Measurements from ENCODE around the gene SCNN1A. TPM values are rescaled to one million over a fixed set of nuclear protein-coding genes. Genes with fewer than 3 reads are reported as not detected.
A peak's percentile ranks its signal among the peaks of the same experiment; 100 is the strongest.

The SCNN1A gene
- total and polyA plus RNA-seq, 2 donors from 2014 or later = 225 to 452 TPM

DNA sequence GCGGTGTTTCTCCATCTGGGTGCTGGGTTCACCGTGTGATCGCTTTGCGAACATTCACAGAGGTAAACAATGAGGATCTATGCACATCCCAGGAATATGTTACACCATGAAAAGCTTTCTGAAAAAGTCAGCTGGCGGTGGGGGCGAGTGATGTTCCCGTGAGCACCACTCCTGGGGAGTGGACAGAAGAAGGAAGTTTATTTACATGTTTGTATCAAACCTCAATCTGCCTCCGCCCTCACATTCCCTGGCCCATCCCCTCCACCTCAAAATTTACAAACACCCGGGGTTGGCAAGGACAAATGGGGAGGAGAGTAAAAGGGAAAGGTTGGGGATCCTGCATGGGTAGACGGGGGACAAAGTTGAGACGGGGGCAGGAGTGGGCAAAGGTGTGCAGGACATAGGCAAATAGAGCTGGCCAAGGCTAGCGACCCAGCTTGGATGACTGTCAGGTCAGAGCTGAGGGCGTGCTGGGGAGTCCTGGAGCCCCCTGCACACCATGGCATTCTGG lies 40.4 kb downstream of the SCNN1A start:
- peak overlapping the region in 2 of 3 donors; percentile 38 to 99 for H3K9ac ChIP-seq (ENCODE audit: low read length in 3 of 3)
- FAIRE-seq (no peak), DNase-seq (no peak)
- TF ChIP-seq, protein P1, sequence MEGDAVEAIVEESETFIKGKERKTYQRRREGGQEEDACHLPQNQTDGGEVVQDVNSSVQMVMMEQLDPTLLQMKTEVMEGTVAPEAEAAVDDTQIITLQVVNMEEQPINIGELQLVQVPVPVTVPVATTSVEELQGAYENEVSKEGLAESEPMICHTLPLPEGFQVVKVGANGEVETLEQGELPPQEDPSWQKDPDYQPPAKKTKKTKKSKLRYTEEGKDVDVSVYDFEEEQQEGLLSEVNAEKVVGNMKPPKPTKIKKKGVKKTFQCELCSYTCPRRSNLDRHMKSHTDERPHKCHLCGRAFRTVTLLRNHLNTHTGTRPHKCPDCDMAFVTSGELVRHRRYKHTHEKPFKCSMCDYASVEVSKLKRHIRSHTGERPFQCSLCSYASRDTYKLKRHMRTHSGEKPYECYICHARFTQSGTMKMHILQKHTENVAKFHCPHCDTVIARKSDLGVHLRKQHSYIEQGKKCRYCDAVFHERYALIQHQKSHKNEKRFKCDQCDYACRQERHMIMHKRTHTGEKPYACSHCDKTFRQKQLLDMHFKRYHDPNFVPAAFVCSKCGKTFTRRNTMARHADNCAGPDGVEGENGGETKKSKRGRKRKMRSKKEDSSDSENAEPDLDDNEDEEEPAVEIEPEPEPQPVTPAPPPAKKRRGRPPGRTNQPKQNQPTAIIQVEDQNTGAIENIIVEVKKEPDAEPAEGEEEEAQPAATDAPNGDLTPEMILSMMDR (IDR thresholded peaks at IDR 0.05; ENCODE audit: borderline replicate concordance, extremely low read depth, insufficient read depth) = no peak
- H3K27me3 ChIP-seq (ENCODE audit: control insufficient read depth, insufficient read depth, low read length) = no peaks in the 10 kb centered on the region
- peaks cover 2 to 62% (median 50%) of the 10 kb centered on the region in 3 donors for H3K4me1 ChIP-seq (ENCODE audit: control insufficient read depth in 2 of 3, insufficient read depth in 2 of 3, low read depth in 1 of 3, low read length in 3 of 3)
- peaks cover 12 to 43% (median 38%) of the 10 kb centered on the region in 3 donors for H3K36me3 ChIP-seq (ENCODE audit: control insufficient read depth in 2 of 3, insufficient read depth in 3 of 3, low read length in 3 of 3)
- intact Hi-C loops (cut with DNase I) = loop anchor here (10.0 kb wide), 1 partner anchor 120 kb away; the partner anchor contains the start of gene TAPBPL
- no peaks in the 10 kb centered on the region for H3K9me3 ChIP-seq (ENCODE audit: control insufficient read depth in 2 of 3, insufficient read depth in 1 of 3, low read length in 3 of 3)
- peak overlapping the region; percentile 97 for H3K27ac ChIP-seq (ENCODE audit: low read depth in 2 of 2, low read length in 2 of 2)
- H3K4me3 ChIP-seq (ENCODE audit: low read length in 3 of 3) = peak overlapping the region in 2 of 3 donors; percentile 54 to 92

DNA sequence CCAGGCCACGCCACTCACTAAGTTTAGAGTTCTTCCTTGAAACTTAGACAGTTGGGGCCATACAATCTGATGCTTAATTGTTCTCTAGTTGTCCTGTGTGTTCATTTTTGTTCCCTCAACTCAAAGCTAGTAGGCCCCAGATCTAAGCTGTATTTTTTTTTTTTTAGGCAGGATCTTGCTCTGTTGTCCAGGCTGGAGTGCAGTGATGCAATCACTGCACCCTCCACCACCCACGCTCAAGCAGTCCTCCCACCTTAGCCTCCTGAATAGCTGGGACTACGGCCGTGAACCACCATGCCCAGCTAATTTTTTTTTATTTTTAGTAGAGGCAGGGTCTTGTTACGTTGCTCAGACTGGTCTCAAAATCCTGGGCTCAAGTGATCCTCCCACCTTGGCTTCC lies 41.0 kb downstream of the SCNN1A start:
- Histone ChIP-seq H3K9me3 (ENCODE audit: control insufficient read depth in 2 of 3, insufficient read depth in 1 of 3, low read length in 3 of 3) (no peaks in the 10 kb centered on the region), H3K4me3 (ENCODE audit: low read length in 3 of 3) (peak overlapping the region in 1 of 3 donors; percentile 92), H3K36me3 (ENCODE audit: control insufficient read depth in 2 of 3, insufficient read depth in 3 of 3, low read length in 3 of 3) (peaks cover 12 to 49% (median 38%) of the 10 kb centered on the region in 3 donors), H3K27me3 (ENCODE audit: control insufficient read depth, insufficient read depth, low read length) (no peaks in the 10 kb centered on the region), H3K27ac (ENCODE audit: low read depth in 2 of 2, low read length in 2 of 2) (peak overlapping the region; percentile 97), H3K4me1 (ENCODE audit: control insufficient read depth in 2 of 3, insufficient read depth in 2 of 3, low read depth in 1 of 3, low read length in 3 of 3) (peaks cover 2 to 62% (median 50%) of the 10 kb centered on the region in 3 donors), H3K9ac (ENCODE audit: low read length in 3 of 3) (peak overlapping the region in 1 of 3 donors; percentile 99)
- FAIRE-seq (no peak), DNase-seq (no peak)
- intact Hi-C loops (cut with DNase I) = loop anchor here (10.0 kb wide), 1 partner anchor 120 kb away; the partner anchor contains the start of gene TAPBPL
- TF ChIP-seq, protein P1 (IDR thresholded peaks at IDR 0.05; ENCODE audit: borderline replicate concordance, extremely low read depth, insufficient read depth) = no peak

DNA sequence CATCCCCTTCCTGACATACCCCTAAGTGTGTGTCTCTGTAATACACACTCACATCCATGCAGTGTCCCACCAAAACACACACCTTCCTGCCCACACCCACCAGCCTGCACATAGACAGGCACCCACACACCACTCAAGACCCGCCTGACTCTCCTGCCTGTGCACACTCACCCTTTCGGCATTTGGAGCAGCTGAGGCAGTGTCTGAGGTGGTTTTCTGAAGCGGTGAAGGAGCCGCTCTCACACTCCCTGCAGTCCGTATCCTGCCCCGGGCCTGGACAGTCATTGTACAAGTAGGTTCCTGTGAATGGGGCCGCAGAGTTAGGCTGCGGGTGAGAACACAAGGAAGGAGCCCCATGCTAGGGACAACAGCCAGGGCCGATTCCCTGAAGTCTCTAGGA lies 41.8 kb downstream of the SCNN1A start:
- peak overlapping the region in 1 of 3 donors; percentile 13 for H3K9ac ChIP-seq (ENCODE audit: low read length in 3 of 3)
- TF ChIP-seq, protein P1 (IDR thresholded peaks at IDR 0.05; ENCODE audit: borderline replicate concordance, extremely low read depth, insufficient read depth) = no peak
- DNase-seq (peak in 1 of 5 donors; percentile 69), FAIRE-seq (no peak)
- H3K36me3 ChIP-seq (ENCODE audit: control insufficient read depth in 2 of 3, insufficient read depth in 3 of 3, low read length in 3 of 3) = peaks cover 12 to 56% (median 36%) of the 10 kb centered on the region in 3 donors
- H3K27me3 ChIP-seq (ENCODE audit: control insufficient read depth, insufficient read depth, low read length) = no peaks in the 10 kb centered on the region
- intact Hi-C loops (cut with DNase I) = loop anchor here (10.0 kb wide), 1 partner anchor 121 kb away; the partner anchor contains the start of gene TAPBPL
- H3K27ac ChIP-seq (ENCODE audit: low read depth in 2 of 2, low read length in 2 of 2) = peak overlapping the region in 1 of 2 donors; percentile 10
- no peak overlapping the region for H3K4me3 ChIP-seq (ENCODE audit: low read length in 3 of 3)
- no peaks in the 10 kb centered on the region for H3K9me3 ChIP-seq (ENCODE audit: control insufficient read depth in 2 of 3, insufficient read depth in 1 of 3, low read length in 3 of 3)
- H3K4me1 ChIP-seq (ENCODE audit: control insufficient read depth in 2 of 3, insufficient read depth in 2 of 3, low read depth in 1 of 3, low read length in 3 of 3) = peaks cover 2 to 55% (median 42%) of the 10 kb centered on the region in 3 donors
